A673 (cell line): ENCODE measurements around the gene HLA-G.

ENCODE experiments used
- CTCF ChIP-seq: fragments of 300-800, 200-600 bp; sonication (generic); conservative IDR thresholded peaks from 2 replicates; pipeline ENCODE4 v1.5.1; 2017; ENCODE audit warnings: low read depth, mild to moderate bottlenecking, antibody characterized with exemption, low read length, moderate library complexity, mixed read lengths
- EZH2 ChIP-seq: fragments of 200-600 bp; sonication (generic); IDR thresholded peaks from 2 replicates; pipeline ENCODE4 v1.6.1; 2017; ENCODE audit warnings: borderline replicate concordance, low read depth, mild to moderate bottlenecking, mixed read lengths, antibody characterized with exemption, low read length; ENCODE audit not compliant: poor library complexity, severe bottlenecking

- TF ChIP-seq CTCF (no peak), EZH2 (no peak)
These were observed 38.0 kb downstream of the HLA-G start for GRCh38 chr6:29865631-29866030.
